GM23248 (cell line): ENCODE data around the gene PAQR7.

Experiments
- EZH2 ChIP-seq: fragments of 200-600 bp; sonication (generic); IDR thresholded peaks from 2 replicates; pipeline ENCODE4 v1.6.1; 2018; ENCODE audit warnings: antibody characterized with exemption, mild to moderate bottlenecking; ENCODE audit not compliant: insufficient read depth, poor library complexity, severe bottlenecking
- EZH2phosphoT487 ChIP-seq: fragments of 200-600 bp; sonication (generic); IDR thresholded peaks from 2 replicates; pipeline ENCODE4 v1.6.1; 2018; ENCODE audit warnings: antibody characterized with exemption, moderate library complexity, mild to moderate bottlenecking, low read depth; ENCODE audit not compliant: insufficient read depth

- TF ChIP-seq EZH2 (no peak), EZH2phosphoT487 (no peak)
These were observed 38.8 kb downstream of the PAQR7 start for GRCh38 chr1:25836695-25837094.
